H9 (cell line): Measurements from ENCODE around the gene LINC01488. TPM values are rescaled to one million over a fixed set of nuclear protein-coding genes. Genes with fewer than 3 reads are reported as not detected.

Experiments used
- DNase-seq: peaks from one replicate; pipeline ENCODE4 v3.0.0-alpha.2; 2017
- H2AFZ ChIP-seq: one replicate; pipeline ENCODE4 v1.6.1; 2013; ENCODE audit warnings: mild to moderate bottlenecking, low read length, control low read depth, moderate library complexity
- H2AK5ac ChIP-seq: 2 replicates; pipeline ENCODE4 v1.6.1; 2013; ENCODE audit warnings: low read length, control low read depth, mixed read lengths; ENCODE audit not compliant: insufficient read length
- H2BK120ac ChIP-seq: one replicate; pipeline ENCODE4 v1.6.1; 2013; ENCODE audit warnings: low read depth, mild to moderate bottlenecking, low read length, control low read depth, inconsistent platforms; ENCODE audit not compliant: poor library complexity, severe bottlenecking
- H2BK12ac ChIP-seq: 2 replicates; pipeline ENCODE4 v1.6.1; 2013; ENCODE audit warnings: low read length, control low read depth, mixed read lengths, low read depth; ENCODE audit not compliant: insufficient read length
- H2BK15ac ChIP-seq: 2 replicates; pipeline ENCODE4 v1.6.1; 2013; ENCODE audit warnings: low read depth, low read length, control low read depth
- H2BK20ac ChIP-seq: one replicate; pipeline ENCODE4 v1.6.1; 2013; ENCODE audit warnings: low read depth, mild to moderate bottlenecking, low read length, control low read depth, inconsistent platforms; ENCODE audit not compliant: poor library complexity, severe bottlenecking
- H2BK5ac ChIP-seq: 2 replicates; pipeline ENCODE4 v1.6.1; 2013; ENCODE audit warnings: low read length, control low read depth, mixed read lengths; ENCODE audit not compliant: insufficient read length
- H3K14ac ChIP-seq: 2 replicates; pipeline ENCODE4 v1.6.1; 2013; ENCODE audit warnings: low read length, control low read depth; ENCODE audit not compliant: insufficient read depth
- H3K18ac ChIP-seq: 2 replicates; pipeline ENCODE4 v1.6.1; 2013; ENCODE audit warnings: low read depth, mild to moderate bottlenecking, mixed read lengths, low read length, control low read depth; ENCODE audit not compliant: insufficient read length
- H3K23ac ChIP-seq: 2 replicates; pipeline ENCODE4 v1.6.1; 2013; ENCODE audit warnings: low read length, control low read depth, mixed read lengths, low read depth; ENCODE audit not compliant: insufficient read length
- H3K23me2 ChIP-seq: 2 replicates; pipeline ENCODE4 v1.6.1; 2013; ENCODE audit warnings: low read depth, mild to moderate bottlenecking, mixed read lengths, low read length, control low read depth; ENCODE audit not compliant: insufficient read length, poor library complexity, severe bottlenecking
- H3K27ac ChIP-seq: 2 replicates; pipeline ENCODE4 v1.5.1; 2013; ENCODE audit warnings: low read length, control low read depth, mixed read lengths, low read depth; ENCODE audit not compliant: insufficient read length
- H3K27me3 ChIP-seq: 2 replicates; pipeline ENCODE4 v1.6.1; 2013; ENCODE audit warnings: low read length, control low read depth, inconsistent platforms; ENCODE audit not compliant: insufficient read depth
- H3K4ac ChIP-seq: 2 replicates; pipeline ENCODE4 v1.6.1; 2013; ENCODE audit warnings: low read depth, mild to moderate bottlenecking, control low read depth, inconsistent platforms, low read length, moderate library complexity
- H3K4me1 ChIP-seq: 2 replicates; pipeline ENCODE4 v1.6.1; 2013; ENCODE audit warnings: low read length, control low read depth, inconsistent platforms; ENCODE audit not compliant: insufficient read depth
- H3K4me2 ChIP-seq: 2 replicates; pipeline ENCODE4 v1.6.1; 2013; ENCODE audit warnings: low read length, control low read depth, mixed read lengths; ENCODE audit not compliant: insufficient read length, insufficient read depth
- H3K56ac ChIP-seq: 2 replicates; pipeline ENCODE4 v1.6.1; 2013; ENCODE audit warnings: low read depth, mild to moderate bottlenecking, mixed read lengths, low read length, control low read depth; ENCODE audit not compliant: insufficient read length
- H3K79me1 ChIP-seq: 2 replicates; pipeline ENCODE4 v1.6.1; 2013; ENCODE audit warnings: low read depth, mild to moderate bottlenecking, moderate library complexity, low read length, control low read depth, inconsistent platforms; ENCODE audit not compliant: insufficient read depth, poor library complexity, severe bottlenecking
- H3K79me2 ChIP-seq: 2 replicates; pipeline ENCODE4 v1.6.1; 2013; ENCODE audit warnings: low read length, control low read depth, inconsistent platforms; ENCODE audit not compliant: insufficient read depth
- H3K9ac ChIP-seq: 2 replicates; pipeline ENCODE4 v1.6.1; 2013; ENCODE audit warnings: low read length, control low read depth, mixed read lengths; ENCODE audit not compliant: insufficient read length; ENCODE audit errors: extremely low read depth
- H3K9me3 ChIP-seq: one replicate; pipeline ENCODE4 v1.6.1; 2013; ENCODE audit warnings: low read depth, low read length, inconsistent platforms; ENCODE audit not compliant: control insufficient read depth
- H3T11ph ChIP-seq: one replicate; pipeline ENCODE4 v1.6.1; 2013; ENCODE audit warnings: mild to moderate bottlenecking, low read length, control low read depth, inconsistent platforms
- H4K20me1 ChIP-seq: one replicate; pipeline ENCODE4 v1.6.1; 2013; ENCODE audit not compliant: control insufficient read depth, insufficient read length, insufficient read depth
- H4K5ac ChIP-seq: 2 replicates; pipeline ENCODE4 v1.6.1; 2013; ENCODE audit warnings: low read depth, mild to moderate bottlenecking, mixed read lengths, low read length, control low read depth; ENCODE audit not compliant: insufficient read length
- H4K8ac ChIP-seq: replicated peaks from 2 replicates; pipeline ENCODE4 v1.6.1; 2013; ENCODE audit warnings: low read length, control low read depth, mixed read lengths, low read depth; ENCODE audit not compliant: insufficient read length
- H4K91ac ChIP-seq: 2 replicates; pipeline ENCODE4 v1.6.1; 2013; ENCODE audit warnings: low read depth, mild to moderate bottlenecking, moderate library complexity, mixed read lengths, low read length, control low read depth; ENCODE audit not compliant: insufficient read length
- H3K27ac Mint-ChIP-seq, 3 experiments: 2 replicates in 2 of 3; 3 replicates in 1 of 3; pipeline ENCODE4 v1.8.0; 2020 to 2021; ENCODE audit warnings: mixed read lengths in 3 of 3, mild to moderate bottlenecking in 1 of 3, moderate library complexity in 1 of 3
- H3K27me3 Mint-ChIP-seq: 2 replicates; pipeline ENCODE4 v1.8.0; 2021; ENCODE audit warnings: low read depth, mild to moderate bottlenecking, moderate library complexity, mixed read lengths
- H3K36me3 Mint-ChIP-seq, 3 experiments: 2 replicates in 2 of 3; 3 replicates in 1 of 3; pipeline ENCODE4 v1.8.0; 2020 to 2021; ENCODE audit warnings: low read depth in 3 of 3, mixed read lengths in 3 of 3; ENCODE audit not compliant: insufficient read depth in 1 of 3
- H3K4me1 Mint-ChIP-seq, 2 experiments: 2 replicates each; pipeline ENCODE4 v1.8.0; 2020; ENCODE audit warnings: mixed read lengths in 2 of 2
- H3K4me3 Mint-ChIP-seq, 2 experiments: 2 replicates in 1 of 2; 3 replicates in 1 of 2; pipeline ENCODE4 v1.8.0; 2020 to 2021; ENCODE audit warnings: mild to moderate bottlenecking in 2 of 2, mixed read lengths in 2 of 2, moderate library complexity in 1 of 2
- H3K9me3 Mint-ChIP-seq, 2 experiments: 2 replicates in 1 of 2; 3 replicates in 1 of 2; pipeline ENCODE4 v1.8.0; 2020; ENCODE audit warnings: mild to moderate bottlenecking in 2 of 2, mixed read lengths in 2 of 2, moderate library complexity in 1 of 2
- WGBS: extraction: QIAGEN DNeasy Blood & Tissue Kit; methylation state at CpG from one replicate; pipeline ENCODE4 v1.1.7; 2013; ENCODE audit warnings: missing lambda C conversion rate, low lambda C conversion rate, mixed read lengths; ENCODE audit not compliant: insufficient read length; ENCODE audit errors: extremely low coverage; 5-methylcytosine and 5-hydroxymethylcytosine counted together
- total RNA-seq: library from RNA; stranded (reverse); gene quantifications from 2 replicates; pipeline ENCODE4 v1.2.1, GENCODE V29; 2021
- TF ChIP-seq, protein P1 (sequence below): fragments of 200-600 bp; sonication (generic); conservative IDR thresholded peaks from 3 replicates; pipeline ENCODE4 v1.8.0; 2021; ENCODE audit warnings: antibody characterized with exemption, mild to moderate bottlenecking

The LINC01488 gene
- total RNA-seq, 1 experiment from 2014 or later, result not detected

DNA sequence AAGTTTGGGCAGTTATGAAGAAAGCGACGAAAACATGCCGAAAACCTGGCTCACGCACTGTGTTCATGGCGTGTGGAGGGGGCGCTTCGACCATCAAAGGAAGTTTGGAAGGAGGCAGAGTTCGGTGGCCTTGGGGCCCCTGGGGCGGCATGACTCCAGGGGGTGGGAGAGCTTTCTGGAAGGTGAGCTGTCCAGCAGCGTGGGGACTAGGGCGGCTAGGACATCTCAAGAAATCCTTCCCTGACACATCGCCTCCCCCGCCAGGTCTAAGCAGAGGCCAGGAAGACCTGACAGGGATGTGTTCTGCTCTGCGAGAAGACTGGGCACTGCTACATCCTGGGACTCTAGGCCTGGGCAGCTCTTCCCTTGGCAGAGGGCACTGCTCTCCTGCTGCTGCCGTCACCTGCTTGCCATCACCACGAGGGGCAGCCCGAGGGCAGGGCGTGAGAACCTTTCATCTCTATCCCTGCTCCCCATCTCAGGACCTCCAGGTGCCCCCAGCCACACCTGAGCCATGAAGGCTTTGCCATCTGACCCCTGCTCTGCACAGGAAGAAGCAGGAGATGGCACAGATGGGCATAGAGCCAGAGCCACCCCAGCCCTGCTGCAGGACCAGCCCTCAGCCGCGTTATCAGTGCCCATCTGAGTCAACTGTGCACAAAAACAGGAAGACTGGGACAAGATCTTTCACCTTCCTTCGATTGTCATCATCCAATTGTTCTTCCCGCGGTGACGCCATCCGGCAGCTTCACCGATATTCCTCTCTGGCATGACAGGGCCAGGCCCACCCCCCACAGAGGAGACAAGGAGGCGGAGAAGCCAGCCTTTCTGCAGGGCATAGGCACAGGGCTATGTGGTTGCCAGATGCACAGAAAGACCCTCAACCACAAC lies 12.7 kb downstream of the LINC01488 start:
- Histone ChIP-seq H3K9ac (no peak overlapping the region), H3K18ac (no peak overlapping the region), H3K56ac (no peak overlapping the region), H4K8ac (no peak overlapping the region), H2BK120ac (no peak overlapping the region), H2AFZ (no peak overlapping the region), H3K23me2 (no peaks in the 10 kb centered on the region), H3K79me2 (no peaks in the 10 kb centered on the region), H3K4ac (no peak overlapping the region), H2BK20ac (no peak overlapping the region), H4K91ac (no peak overlapping the region), H3K79me1 (no peaks in the 10 kb centered on the region), H2BK15ac (no peak overlapping the region), H2AK5ac (no peak overlapping the region), H3K27me3 (no peaks in the 10 kb centered on the region), H3K4me1 (no peaks in the 10 kb centered on the region), H3K4me2 (no peak overlapping the region), H4K20me1 (no peaks in the 10 kb centered on the region), H3K23ac (no peak overlapping the region), H3K9me3 (no peaks in the 10 kb centered on the region), H2BK5ac (no peak overlapping the region), H3K27ac (no peak overlapping the region), H4K5ac (no peak overlapping the region), H3T11ph (no peak overlapping the region), H2BK12ac (no peak overlapping the region), H3K14ac (no peak overlapping the region)
- TF ChIP-seq, protein P1, sequence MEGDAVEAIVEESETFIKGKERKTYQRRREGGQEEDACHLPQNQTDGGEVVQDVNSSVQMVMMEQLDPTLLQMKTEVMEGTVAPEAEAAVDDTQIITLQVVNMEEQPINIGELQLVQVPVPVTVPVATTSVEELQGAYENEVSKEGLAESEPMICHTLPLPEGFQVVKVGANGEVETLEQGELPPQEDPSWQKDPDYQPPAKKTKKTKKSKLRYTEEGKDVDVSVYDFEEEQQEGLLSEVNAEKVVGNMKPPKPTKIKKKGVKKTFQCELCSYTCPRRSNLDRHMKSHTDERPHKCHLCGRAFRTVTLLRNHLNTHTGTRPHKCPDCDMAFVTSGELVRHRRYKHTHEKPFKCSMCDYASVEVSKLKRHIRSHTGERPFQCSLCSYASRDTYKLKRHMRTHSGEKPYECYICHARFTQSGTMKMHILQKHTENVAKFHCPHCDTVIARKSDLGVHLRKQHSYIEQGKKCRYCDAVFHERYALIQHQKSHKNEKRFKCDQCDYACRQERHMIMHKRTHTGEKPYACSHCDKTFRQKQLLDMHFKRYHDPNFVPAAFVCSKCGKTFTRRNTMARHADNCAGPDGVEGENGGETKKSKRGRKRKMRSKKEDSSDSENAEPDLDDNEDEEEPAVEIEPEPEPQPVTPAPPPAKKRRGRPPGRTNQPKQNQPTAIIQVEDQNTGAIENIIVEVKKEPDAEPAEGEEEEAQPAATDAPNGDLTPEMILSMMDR, result no peak
- Mint-ChIP-seq H3K36me3 (no peaks in the 10 kb centered on the region), H3K27me3 (peaks cover 11% of the 10 kb centered on the region), H3K9me3 (no peaks in the 10 kb centered on the region), H3K4me3 (no peak overlapping the region), H3K4me1 (peaks cover 0 to 5% of the 10 kb centered on the region in 2 experiments; a peak in 1 of 4 replicates), H3K27ac (no peak overlapping the region)
- WGBS, result no CpG with 5 or more reads among the region's 27 CpGs
- DNase-seq, result no peak
